NCI-H524 treated with DMSO at 0.1 percent for 48 hours (cell line): ENCODE results near the gene ROBO2.

Experiments used
- DNase-seq: peaks from one replicate; lab custom pipeline; 2025; lab: John Stamatoyannopoulos, UW

Gene ROBO2

GRCh38 chr3:77190374-77190773 lies 150.5 kb downstream of the ROBO2 start:
- no peak for DNase-seq

GRCh38 chr3:77191014-77191413 lies 151.1 kb downstream of the ROBO2 start:
- DNase-seq = no peak

GRCh38 chr3:77191640-77192039 lies 151.7 kb downstream of the ROBO2 start:
- no peak for DNase-seq

- no peak for DNase-seq
Measured at GRCh38 chr3:77195766-77196545, 156.1 kb downstream of the ROBO2 start.

GRCh38 chr3:77197408-77197807 lies 157.5 kb downstream of the ROBO2 start:
- DNase-seq = no peak

- no peak for DNase-seq
Measured at GRCh38 chr3:77203851-77204250, 164.0 kb downstream of the ROBO2 start.

- DNase-seq = no peak
Measured at GRCh38 chr3:77204788-77205187, 164.9 kb downstream of the ROBO2 start.

GRCh38 chr3:77207753-77208152 lies 167.9 kb downstream of the ROBO2 start:
- no peak for DNase-seq

GRCh38 chr3:77222701-77223100 lies 182.8 kb downstream of the ROBO2 start:
- peak; percentile 85 for DNase-seq

GRCh38 chr3:77227567-77227966 lies 187.7 kb downstream of the ROBO2 start:
- no peak for DNase-seq

- DNase-seq = no peak
Measured at GRCh38 chr3:77232557-77232956, 192.7 kb downstream of the ROBO2 start.

- DNase-seq = no peak
Measured at GRCh38 chr3:77234004-77234403, 194.1 kb downstream of the ROBO2 start.

- DNase-seq = no peak
Measured at GRCh38 chr3:77236118-77236517, 196.2 kb downstream of the ROBO2 start.

- no peak for DNase-seq
Measured at GRCh38 chr3:77240072-77240650, 200.3 kb downstream of the ROBO2 start.

- DNase-seq = no peak
Measured at GRCh38 chr3:77242371-77242770, 202.5 kb downstream of the ROBO2 start.

- DNase-seq = no peak
Measured at GRCh38 chr3:77244981-77245380, 205.1 kb downstream of the ROBO2 start.

- DNase-seq = no peak
Measured at GRCh38 chr3:77247061-77247460, 207.2 kb downstream of the ROBO2 start.

GRCh38 chr3:77247817-77248216 lies 207.9 kb downstream of the ROBO2 start:
- DNase-seq = no peak

GRCh38 chr3:77248420-77248819 lies 208.5 kb downstream of the ROBO2 start:
- DNase-seq = no peak

- DNase-seq = no peak
Measured at GRCh38 chr3:77251136-77251535, 211.2 kb downstream of the ROBO2 start.

- DNase-seq = no peak
Measured at GRCh38 chr3:77254967-77255831, 215.3 kb downstream of the ROBO2 start.

- peak; percentile 97 for DNase-seq
Measured at GRCh38 chr3:77256584-77257503, 216.9 kb downstream of the ROBO2 start.
